Measurements from ENCODE around the gene SPRR2F.

GRCh38 chr1:153127296-153127695, 14.0 kb upstream of the SPRR2F start:
- no peak for TF ChIP-seq GATA2 (IDR thresholded peaks at IDR 0.05; ENCODE audit: low read depth, low read length)
- no peak for TF ChIP-seq GATA3 (IDR thresholded peaks at IDR 0.05; ENCODE audit: low read depth, low read length)
